NCI-H2196 treated with DMSO at 0.1 percent for 48 hours (cell line): ENCODE data around the gene APC2.

ENCODE experiments used
- DNase-seq: peaks from one replicate; lab custom pipeline; 2025; ENCODE audit not compliant: unreplicated experiment; lab: John Stamatoyannopoulos, UW

APC2 gene

DNA sequence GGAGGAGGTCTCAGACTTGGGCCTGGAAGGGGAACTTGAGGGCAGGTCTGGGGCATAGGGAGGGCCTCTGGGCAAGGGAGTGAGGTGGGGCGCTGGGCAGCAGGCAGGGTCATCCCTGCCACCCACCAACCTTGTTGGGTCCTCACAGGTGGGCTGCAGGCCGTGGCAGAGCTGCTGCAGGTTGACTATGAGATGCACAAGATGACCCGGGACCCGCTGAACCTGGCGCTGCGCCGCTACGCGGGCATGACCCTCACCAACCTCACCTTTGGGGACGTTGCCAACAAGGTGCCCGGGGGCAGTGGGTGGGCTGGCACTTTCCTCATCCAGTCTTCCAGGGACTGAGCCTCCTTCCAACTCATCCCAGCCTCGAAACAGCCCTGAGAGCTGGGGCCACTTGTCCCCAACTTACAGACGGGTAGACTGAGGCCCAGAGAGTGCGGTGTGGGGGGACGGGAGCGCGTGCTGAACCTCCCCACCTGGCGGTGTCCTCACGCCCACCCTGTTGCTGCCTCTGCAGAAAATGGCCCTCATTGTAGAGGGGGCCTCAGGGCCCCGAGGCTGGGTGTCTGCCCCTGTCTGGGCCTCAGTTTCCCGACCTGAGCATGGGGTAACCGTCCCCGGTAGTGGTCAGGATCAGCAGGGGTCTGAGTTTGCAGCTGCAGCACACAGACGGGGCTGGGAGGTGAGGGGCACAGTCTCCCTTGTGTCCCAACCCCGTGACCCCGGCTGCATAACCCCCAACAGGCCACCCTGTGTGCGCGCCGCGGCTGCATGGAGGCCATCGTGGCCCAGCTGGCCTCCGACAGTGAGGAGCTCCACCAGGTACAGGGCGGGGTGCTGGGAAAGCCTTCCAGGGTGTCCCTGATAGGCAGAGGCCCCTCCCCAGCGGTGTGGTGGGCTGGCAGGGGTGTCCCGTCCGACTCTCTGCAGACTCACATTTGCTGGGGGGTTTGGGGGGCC lies 10.4 kb downstream of the APC2 start:
- DNase-seq: no peak

DNA sequence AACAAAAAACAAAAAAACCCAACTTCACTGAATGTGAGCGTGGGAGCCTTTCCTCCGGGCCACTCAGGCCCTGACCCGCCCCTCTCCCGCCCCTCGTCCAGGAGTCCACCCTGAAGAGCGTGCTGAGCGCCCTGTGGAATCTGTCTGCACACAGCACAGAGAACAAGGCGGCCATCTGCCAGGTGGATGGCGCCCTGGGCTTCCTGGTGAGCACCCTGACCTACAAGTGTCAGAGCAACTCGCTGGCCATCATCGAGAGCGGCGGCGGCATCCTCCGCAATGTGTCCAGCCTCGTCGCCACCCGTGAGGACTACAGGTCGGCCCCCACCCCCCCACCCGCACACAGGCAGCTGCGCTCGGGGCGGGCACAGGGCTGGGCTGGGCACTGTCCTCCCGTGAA lies 11.9 kb downstream of the APC2 start:
- no peak for DNase-seq

DNA sequence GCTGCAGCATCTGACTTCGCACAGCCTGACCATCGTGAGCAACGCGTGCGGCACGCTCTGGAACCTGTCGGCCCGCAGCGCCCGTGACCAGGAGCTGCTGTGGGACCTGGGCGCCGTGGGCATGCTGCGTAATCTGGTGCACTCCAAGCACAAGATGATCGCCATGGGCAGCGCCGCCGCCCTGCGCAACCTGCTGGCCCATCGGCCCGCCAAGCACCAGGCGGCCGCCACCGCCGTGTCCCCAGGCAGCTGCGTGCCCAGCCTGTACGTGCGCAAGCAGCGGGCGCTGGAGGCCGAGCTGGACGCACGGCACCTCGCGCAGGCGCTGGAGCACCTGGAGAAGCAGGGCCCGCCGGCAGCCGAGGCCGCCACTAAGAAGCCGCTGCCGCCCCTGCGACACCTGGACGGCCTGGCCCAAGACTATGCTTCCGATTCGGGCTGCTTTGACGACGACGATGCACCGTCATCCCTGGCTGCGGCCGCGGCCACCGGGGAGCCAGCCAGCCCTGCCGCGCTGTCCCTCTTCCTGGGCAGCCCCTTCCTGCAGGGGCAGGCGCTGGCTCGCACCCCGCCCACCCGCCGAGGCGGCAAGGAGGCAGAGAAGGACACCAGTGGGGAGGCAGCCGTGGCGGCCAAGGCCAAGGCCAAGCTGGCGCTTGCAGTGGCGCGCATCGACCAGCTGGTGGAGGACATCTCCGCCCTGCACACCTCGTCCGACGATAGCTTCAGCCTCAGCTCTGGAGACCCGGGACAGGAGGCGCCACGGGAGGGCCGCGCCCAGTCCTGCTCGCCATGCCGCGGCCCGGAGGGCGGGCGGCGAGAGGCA lies 15.5 kb downstream of the APC2 start:
- DNase-seq: no peak

DNA sequence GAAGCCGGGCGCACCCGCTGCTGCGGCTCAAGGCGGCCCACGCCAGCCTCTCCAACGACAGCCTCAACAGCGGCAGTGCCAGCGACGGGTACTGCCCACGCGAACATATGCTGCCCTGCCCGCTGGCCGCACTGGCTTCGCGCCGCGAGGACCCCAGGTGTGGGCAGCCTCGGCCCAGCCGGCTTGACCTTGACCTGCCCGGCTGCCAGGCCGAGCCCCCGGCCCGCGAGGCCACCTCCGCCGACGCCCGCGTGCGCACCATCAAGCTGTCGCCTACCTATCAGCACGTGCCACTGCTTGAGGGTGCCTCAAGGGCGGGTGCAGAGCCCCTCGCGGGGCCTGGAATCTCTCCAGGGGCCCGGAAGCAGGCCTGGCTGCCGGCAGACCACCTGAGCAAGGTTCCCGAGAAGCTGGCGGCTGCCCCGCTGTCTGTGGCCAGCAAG lies 16.1 kb downstream of the APC2 start:
- no peak for DNase-seq

DNA sequence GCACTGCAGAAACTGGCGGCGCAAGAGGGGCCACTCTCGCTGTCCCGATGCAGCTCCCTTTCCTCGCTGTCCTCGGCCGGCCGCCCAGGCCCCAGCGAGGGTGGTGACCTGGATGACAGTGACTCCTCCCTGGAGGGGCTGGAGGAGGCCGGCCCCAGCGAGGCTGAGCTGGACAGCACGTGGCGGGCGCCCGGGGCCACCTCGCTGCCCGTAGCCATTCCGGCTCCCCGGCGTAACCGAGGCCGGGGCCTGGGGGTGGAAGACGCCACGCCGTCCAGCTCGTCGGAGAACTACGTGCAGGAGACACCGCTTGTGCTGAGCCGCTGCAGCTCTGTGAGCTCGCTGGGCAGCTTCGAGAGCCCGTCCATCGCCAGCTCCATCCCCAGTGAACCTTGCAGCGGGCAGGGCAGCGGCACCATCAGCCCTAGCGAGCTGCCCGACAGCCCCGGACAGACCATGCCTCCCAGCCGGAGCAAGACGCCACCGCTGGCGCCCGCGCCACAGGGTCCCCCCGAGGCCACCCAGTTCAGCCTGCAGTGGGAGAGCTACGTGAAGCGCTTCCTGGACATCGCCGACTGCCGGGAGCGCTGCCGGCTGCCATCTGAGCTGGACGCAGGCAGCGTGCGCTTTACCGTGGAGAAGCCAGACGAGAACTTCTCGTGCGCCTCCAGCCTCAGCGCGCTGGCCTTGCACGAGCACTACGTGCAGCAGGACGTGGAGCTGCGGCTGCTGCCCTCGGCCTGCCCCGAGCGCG lies 16.7 kb downstream of the APC2 start:
- no peak for DNase-seq

DNA sequence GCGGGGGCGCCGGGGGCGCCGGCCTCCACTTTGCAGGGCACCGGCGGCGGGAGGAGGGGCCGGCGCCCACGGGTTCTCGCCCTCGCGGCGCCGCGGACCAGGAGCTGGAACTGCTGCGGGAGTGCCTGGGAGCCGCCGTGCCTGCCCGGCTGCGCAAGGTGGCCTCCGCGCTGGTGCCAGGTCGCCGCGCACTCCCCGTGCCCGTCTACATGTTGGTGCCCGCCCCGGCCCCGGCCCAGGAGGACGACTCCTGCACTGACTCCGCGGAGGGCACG lies 17.2 kb downstream of the APC2 start:
- DNase-seq: no peak

DNA sequence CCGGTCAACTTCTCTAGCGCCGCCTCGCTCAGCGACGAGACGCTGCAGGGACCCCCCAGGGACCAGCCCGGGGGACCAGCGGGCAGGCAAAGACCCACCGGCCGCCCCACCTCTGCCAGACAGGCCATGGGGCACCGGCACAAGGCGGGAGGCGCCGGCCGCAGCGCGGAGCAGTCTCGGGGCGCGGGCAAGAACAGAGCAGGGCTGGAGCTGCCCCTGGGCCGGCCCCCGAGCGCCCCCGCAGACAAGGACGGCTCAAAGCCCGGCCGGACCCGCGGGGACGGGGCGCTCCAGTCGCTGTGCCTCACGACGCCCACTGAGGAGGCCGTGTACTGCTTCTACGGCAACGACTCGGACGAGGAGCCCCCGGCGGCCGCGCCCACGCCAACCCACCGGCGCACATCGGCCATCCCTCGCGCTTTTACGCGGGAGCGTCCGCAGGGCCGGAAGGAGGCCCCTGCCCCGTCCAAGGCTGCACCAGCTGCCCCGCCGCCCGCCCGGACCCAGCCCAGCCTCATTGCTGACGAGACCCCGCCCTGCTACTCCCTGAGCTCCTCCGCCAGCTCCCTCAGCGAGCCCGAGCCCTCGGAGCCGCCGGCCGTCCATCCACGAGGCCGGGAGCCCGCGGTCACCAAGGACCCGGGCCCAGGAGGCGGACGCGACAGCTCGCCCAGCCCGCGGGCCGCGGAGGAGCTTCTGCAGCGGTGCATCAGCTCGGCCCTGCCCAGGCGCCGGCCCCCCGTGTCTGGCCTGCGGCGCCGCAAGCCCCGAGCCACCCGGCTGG lies 17.8 kb downstream of the APC2 start:
- no peak for DNase-seq

DNA sequence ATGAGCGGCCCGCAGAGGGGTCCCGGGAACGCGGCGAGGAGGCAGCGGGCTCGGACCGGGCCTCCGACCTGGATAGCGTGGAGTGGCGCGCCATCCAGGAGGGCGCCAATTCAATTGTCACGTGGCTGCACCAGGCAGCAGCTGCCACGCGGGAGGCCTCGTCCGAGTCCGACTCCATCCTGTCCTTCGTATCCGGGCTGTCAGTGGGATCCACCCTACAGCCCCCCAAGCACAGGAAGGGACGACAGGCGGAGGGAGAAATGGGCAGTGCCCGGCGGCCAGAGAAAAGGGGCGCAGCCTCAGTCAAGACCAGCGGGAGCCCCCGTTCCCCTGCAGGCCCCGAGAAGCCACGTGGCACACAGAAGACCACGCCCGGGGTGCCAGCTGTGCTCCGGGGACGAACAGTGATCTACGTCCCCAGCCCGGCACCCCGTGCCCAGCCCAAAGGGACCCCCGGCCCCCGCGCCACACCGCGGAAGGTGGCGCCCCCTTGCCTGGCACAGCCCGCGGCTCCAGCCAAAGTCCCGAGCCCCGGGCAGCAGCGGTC lies 18.4 kb downstream of the APC2 start:
- no peak for DNase-seq

DNA sequence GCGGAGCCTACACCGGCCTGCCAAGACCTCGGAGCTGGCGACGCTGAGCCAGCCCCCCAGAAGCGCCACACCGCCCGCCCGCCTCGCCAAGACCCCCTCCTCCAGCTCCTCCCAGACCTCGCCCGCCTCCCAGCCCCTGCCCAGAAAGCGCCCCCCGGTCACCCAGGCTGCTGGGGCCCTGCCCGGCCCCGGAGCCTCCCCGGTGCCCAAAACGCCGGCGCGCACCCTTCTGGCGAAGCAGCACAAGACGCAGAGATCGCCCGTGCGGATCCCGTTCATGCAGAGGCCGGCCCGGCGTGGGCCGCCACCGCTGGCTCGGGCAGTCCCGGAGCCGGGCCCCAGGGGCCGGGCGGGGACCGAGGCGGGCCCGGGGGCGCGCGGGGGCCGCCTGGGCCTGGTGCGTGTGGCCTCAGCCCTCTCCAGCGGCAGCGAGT lies 18.9 kb downstream of the APC2 start:
- no peak for DNase-seq

DNA sequence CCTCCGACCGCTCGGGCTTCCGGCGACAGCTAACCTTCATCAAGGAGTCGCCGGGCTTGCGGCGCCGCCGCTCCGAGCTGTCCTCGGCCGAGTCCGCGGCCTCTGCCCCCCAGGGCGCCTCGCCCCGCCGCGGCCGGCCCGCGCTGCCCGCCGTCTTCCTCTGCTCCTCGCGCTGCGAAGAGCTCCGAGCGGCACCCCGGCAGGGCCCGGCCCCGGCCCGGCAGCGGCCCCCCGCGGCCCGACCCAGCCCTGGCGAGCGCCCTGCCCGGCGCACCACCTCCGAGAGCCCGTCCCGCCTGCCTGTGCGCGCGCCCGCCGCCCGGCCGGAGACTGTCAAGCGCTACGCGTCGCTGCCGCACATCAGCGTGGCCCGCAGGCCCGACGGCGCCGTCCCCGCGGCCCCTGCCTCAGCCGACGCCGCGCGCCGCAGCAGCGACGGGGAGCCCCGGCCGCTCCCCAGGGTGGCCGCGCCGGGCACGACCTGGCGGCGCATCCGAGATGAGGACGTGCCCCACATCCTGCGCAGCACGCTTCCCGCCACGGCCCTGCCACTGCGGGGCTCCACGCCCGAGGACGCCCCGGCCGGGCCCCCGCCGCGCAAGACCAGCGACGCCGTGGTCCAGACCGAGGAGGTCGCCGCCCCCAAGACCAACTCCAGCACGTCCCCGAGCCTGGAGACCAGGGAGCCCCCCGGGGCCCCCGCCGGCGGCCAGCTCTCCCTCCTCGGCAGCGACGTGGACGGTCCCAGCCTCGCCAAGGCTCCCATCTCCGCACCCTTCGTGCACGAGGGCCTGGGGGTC lies 19.5 kb downstream of the APC2 start:
- no peak for DNase-seq

DNA sequence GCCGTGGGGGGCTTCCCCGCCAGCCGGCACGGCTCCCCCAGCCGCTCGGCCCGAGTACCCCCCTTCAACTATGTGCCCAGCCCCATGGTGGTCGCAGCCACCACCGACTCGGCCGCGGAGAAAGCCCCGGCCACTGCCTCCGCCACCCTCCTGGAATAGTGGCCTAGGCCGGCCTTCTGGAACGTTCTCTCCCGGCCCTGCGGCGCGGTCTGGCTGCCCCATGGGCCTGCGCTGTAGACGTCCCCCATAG lies 20.1 kb downstream of the APC2 start:
- DNase-seq: no peak

DNA sequence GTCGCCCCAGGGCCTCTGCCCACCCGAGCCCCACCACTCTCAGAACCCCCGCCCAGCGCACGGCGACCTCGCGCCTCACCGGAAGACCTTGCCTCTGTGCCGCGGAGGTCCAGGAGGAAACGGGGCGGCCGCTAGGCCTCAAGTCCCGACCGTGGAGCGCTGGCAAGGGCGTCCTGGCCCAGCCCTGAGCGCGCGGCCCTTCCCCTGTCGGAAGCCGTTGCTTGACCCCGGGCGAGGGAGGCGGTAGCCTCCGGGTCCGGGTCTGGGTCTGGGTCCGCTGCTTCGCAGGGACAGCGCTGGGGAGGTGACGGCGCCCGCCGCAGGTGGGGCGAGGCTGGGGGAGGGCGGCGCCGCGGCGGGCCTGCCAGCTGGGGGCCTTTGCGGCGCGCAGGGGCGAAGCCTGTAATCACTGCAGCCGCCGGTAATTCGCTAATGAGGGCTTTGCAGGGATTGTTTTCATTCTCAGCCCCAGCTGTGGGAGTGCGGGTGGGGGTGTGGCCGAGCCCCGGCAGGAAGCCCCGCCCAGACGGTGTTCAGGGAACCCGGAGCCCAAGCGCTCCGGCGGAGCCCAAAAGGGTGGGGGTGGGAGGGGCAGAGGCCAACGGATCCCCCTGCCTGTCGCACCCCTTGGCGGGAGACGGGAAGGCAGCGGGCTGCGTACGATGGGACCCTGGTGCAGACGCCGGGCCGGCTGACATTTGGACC lies 20.5 kb downstream of the APC2 start:
- peak; percentile 60 for DNase-seq

DNA sequence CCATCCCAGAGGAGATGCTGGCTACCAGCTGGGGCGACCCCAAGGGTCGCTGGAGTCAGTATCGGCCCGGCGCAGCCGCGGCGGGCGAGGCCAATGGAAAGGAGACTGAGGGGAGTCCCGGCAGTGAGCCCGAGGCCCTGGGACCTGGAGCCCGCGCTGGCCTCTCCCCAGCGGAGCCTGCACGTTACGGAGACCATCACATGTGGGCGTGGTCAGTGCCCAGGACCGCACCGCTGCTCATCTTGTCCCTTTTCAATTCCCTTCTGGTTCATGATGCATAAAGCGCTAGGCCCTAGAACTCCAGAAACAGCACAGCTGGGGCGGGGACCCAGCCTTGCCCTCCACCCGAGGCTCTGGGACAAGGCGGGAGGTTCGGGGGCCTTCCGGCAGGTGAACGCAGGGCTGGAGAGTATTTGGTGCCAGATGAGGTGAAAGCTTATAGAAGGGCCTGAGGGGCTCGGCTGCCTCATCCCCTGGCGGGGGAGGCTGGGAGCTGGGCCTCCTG lies 21.1 kb downstream of the APC2 start:
- DNase-seq: peak; percentile 33

DNA sequence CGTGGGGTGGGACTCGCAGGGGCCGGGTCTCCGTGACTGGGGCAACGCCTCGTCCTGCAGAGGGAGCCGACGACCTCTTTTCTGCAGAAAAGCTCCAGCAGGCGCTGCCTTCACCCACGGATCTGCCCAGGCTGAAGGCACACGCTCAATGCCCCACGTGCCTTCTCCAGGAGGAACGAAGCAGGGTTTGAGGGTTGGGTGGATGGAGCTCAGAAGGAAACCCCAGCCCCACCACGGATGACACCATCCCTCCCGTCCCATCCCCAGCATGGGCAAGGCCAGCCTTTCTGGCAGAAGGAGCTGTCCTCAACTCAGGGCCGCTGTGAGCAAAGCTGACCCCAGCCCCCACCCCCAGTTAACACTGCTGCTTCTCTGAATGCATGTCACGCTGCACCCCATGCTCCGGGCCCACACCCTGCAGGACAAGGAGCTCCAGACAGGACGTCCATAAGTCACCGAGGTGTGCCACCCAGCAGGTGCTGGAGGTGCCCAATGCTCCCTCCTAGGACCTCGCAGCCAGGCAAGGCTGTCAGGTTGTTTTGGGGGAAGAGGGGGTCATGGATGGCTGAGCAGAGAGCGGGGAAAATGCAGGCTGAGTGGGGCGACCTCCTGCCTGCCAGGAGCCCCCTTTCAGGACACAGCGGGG lies 21.7 kb downstream of the APC2 start:
- DNase-seq: no peak

DNA sequence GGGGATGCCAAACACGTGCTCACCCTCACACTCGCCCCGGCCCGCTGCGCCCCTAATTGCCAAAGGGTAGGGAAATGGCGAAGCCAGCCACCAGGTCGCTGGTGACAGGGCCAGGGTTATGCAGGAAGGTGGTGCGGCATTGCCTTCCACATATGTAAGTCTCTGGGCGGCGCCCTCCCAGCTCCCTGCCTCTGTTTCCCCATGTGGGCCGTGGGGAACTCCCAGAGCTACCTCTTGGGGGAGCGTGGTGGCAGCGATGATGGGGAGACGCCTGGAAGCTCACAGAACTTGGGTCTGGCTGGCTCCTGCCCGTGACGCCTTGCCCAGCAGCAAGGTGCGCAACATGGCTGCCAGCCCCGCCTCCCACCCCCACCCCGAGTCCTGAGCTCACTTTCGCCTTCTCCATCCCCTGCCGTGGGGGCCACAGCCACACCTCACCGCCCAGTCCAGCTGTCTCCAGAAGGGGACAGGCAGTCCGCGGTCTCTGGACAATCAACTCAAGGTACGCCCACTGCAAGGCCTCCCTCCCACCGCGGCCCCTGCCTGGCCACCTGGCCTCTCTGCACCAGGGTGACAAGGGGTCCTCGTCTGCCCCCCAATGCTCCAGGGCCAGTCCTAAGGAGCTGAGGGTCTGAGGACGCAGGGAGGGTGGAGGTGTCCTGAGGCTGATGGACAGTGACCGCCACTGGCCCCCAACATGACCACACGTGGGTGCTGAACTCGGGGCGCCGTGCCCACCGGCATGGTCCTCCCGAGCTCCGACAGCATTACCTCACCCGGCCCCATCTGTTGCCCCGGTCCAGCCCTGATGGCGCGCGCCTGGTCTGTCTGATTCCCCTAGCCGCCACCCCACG lies 22.5 kb downstream of the APC2 start:
- DNase-seq: no peak

DNA sequence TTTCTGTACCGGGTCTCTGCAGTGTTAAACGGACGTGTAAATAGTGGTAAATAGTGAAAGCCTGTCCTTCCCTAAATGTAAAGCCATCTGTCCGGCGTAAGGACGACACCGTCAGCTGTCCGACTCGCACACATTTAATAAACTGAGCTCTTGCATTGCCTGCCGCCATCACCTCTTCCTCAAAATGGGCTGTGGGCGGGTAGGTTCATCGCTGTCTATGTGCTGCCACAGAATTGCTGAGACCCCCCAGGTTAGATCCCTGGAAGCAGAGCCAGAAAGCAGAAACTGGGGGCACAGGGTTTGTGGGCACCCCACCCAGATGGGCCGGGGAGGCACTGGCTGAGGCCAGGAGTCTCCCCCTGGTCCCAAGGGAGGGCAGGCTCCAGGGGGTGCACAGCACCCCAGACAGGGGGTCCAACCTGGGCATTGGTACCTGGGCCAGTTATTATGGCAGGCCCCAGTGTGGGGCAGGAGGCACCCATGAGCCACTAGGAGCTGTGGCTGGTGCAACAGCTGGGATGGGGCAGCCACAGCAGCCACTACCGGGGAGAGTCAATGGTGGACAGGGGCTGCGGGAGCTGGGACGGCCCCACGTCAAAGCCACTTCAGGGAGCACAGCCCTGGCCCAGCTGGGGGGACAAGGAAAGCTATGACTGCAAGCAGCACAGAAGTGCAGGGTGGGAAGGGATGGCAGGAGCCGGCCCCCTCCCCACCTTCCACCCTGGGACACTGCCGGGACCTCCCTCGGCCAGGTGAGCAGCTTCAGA lies 23.3 kb downstream of the APC2 start:
- no peak for DNase-seq
